Measurements from ENCODE around the gene HNRNPH2. TPM values are rescaled to one million over a fixed set of nuclear protein-coding genes. Genes with fewer than 3 reads are reported as not detected.

The HNRNPH2 gene
- total and polyA plus RNA-seq, 7 donors = 43.7 to 101 (median 62.8) TPM

GRCh38 chrX:101429934-101430333, 21.9 kb downstream of the HNRNPH2 start:
- Histone ChIP-seq H3K27ac (no peak overlapping the region), H3K27me3 (ENCODE audit: insufficient read depth in 3 of 3, low read length in 2 of 3) (no peaks in the 10 kb centered on the region), H3K4me3 (no peak overlapping the region), H3K36me3 (ENCODE audit: insufficient read depth in 1 of 2, low read depth in 1 of 2) (peaks cover 0 to 12% of the 10 kb centered on the region in 2 donors), H3K4me1 (no peaks in the 10 kb centered on the region), H3K9me3 (peaks cover 5% of the 10 kb centered on the region)
- TF ChIP-seq CTCF (IDR thresholded peaks at IDR 0.05) = no peak
- ATAC-seq (no peak), DNase-seq (no peak)
- intact Hi-C loops (cut with DNase I) = no loop called here
- 68 to 96% (median 93%) methylated on average over 1 of the region's 1 CpG for WGBS, 3 donors

GRCh38 chrX:101430457-101431078, 22.5 kb downstream of the HNRNPH2 start:
- ATAC-seq = no peak

GRCh38 chrX:101442085-101442484, 34.1 kb downstream of the HNRNPH2 start:
- WGBS, 3 donors = 70 to 93% (median 87%) methylated on average over 2 of the region's 2 CpGs
- intact Hi-C loops (cut with DNase I) = no loop called here
- H3K4me1 ChIP-seq = no peaks in the 10 kb centered on the region
- H3K27ac ChIP-seq = no peak overlapping the region
- no peak for ATAC-seq
- H3K4me3 ChIP-seq = no peak overlapping the region
- H3K27me3 ChIP-seq (ENCODE audit: insufficient read depth in 3 of 3, low read length in 2 of 3) = no peaks in the 10 kb centered on the region
- DNase-seq = no peak
- no peak for TF ChIP-seq CTCF (IDR thresholded peaks at IDR 0.05)
- no peaks in the 10 kb centered on the region for H3K9me3 ChIP-seq
- peaks cover 0 to 25% of the 10 kb centered on the region in 2 donors for H3K36me3 ChIP-seq (ENCODE audit: insufficient read depth in 1 of 2, low read depth in 1 of 2)

More at GRCh38 chrX:101430457-101431078, 22.5 kb downstream of the HNRNPH2 start:
- TF ChIP-seq CTCF (IDR thresholded peaks at IDR 0.05) = no peak
- no peaks in the 10 kb centered on the region for H3K4me1 ChIP-seq
- 77 to 94% (median 90%) methylated on average over 2 of the region's 2 CpGs for WGBS, 3 donors
- intact Hi-C loops (cut with DNase I) = no loop called here
- DNase-seq = no peak
- H3K36me3 ChIP-seq (ENCODE audit: insufficient read depth in 1 of 2, low read depth in 1 of 2) = peaks cover 0 to 12% of the 10 kb centered on the region in 2 donors
- H3K27me3 ChIP-seq (ENCODE audit: insufficient read depth in 3 of 3, low read length in 2 of 3) = no peaks in the 10 kb centered on the region
- no peak overlapping the region for H3K4me3 ChIP-seq
- peaks cover 5% of the 10 kb centered on the region for H3K9me3 ChIP-seq
- H3K27ac ChIP-seq = no peak overlapping the region

- no peaks in the 10 kb centered on the region for H3K4me1 ChIP-seq
- intact Hi-C loops (cut with DNase I) = no loop called here
- 79 to 100% (median 100%) methylated on average over 1 of the region's 1 CpG for WGBS, 3 donors
Observed at GRCh38 chrX:101449279-101449678, 41.3 kb downstream of the HNRNPH2 start.

More at GRCh38 chrX:101449279-101449678, 41.3 kb downstream of the HNRNPH2 start:
- Histone ChIP-seq H3K27ac (no peak overlapping the region), H3K9me3 (no peaks in the 10 kb centered on the region), H3K36me3 (ENCODE audit: insufficient read depth in 1 of 2, low read depth in 1 of 2) (peaks cover 0 to 6% of the 10 kb centered on the region in 2 donors), H3K27me3 (ENCODE audit: insufficient read depth in 3 of 3, low read length in 2 of 3) (no peaks in the 10 kb centered on the region), H3K4me3 (no peak overlapping the region)
- no peak for ATAC-seq
- no peak for DNase-seq
- no peak for TF ChIP-seq CTCF (IDR thresholded peaks at IDR 0.05)
